ENCODE measurements around the gene DDX19B. TPM values are rescaled to one million over a fixed set of nuclear protein-coding genes. Genes with fewer than 3 reads are reported as not detected.
"Not testable (repeated sequence)": the region's sequence is repeated elsewhere in the genome, so short reads cannot be mapped to it uniquely, and the experiment has no call there.

DDX19B gene
- total and polyA plus RNA-seq, 12 donors = 22.1 to 55.7 (median 32.4) TPM

GRCh38 chr16:70289229-70290094 is 9.5 kb upstream of the DDX19B start, which contains the start of gene AARS1:
TSS of gene AARS1 (minus strand) at chr16:70289506. CDS start at chr16:70282763, 6,743 bp downstream.
- 0 to 10% (median 2%) methylated on average over 5 to 53 of the region's 53 CpGs for WGBS, 4 donors
- intact Hi-C loops (cut with DNase I) = loop anchor here in 1 of 2 donors (10.0 kb wide), 1 partner anchor 55 kb away; the partner anchor contains the start of gene DDX19A

GRCh38 chr16:70290949-70291519 is 8.0 kb upstream of the DDX19B start:
- Histone ChIP-seq H3K27ac (no peak overlapping the region), H3K4me3 (no peak overlapping the region), H3K9me3 (replicated peaks in 1 of 3) (no peaks in the 10 kb centered on the region), H3K27me3 (no peaks in the 10 kb centered on the region), H3K4me1 (replicated peaks in 1 of 2) (peaks cover 9 to 11% of the 10 kb centered on the region in 2 donors), H3K36me3 (replicated peaks in 1 of 2) (no peaks in the 10 kb centered on the region)
- DNase-seq = no peak
- intact Hi-C loops (cut with DNase I) = loop anchor here in 1 of 2 donors (10.0 kb wide), 1 partner anchor 54 kb away; the partner anchor contains the start of gene DDX19A
- TF ChIP-seq CTCF (IDR thresholded peaks at IDR 0.05) (no peak), POLR2A (IDR thresholded peaks at IDR 0.05) (no peak)

More at GRCh38 chr16:70289229-70290094, 9.5 kb upstream of the DDX19B start, which contains the start of gene AARS1:
- TF ChIP-seq POLR2A (IDR thresholded peaks at IDR 0.05) = peak; percentile 96 to 98
- TF ChIP-seq CTCF (IDR thresholded peaks at IDR 0.05) = peak in 1 of 6 experiments; percentile 12
- peak; percentile 97 to 99 (median 98) for DNase-seq
- Histone ChIP-seq H3K27ac (peak within 1 kb of the TSS; percentile 84 to 98 (median 93)), H3K4me1 (replicated peaks in 1 of 2) (peaks cover 9 to 11% of the 10 kb centered on the region in 2 donors), H3K4me3 (peak within 1 kb of the TSS; percentile 45 to 83 (median 74)), H3K9me3 (replicated peaks in 1 of 3) (no peaks in the 10 kb centered on the region), H3K27me3 (no peaks in the 10 kb centered on the region), H3K36me3 (replicated peaks in 1 of 2) (peaks cover 0 to 3% of the 10 kb centered on the region in 2 donors)

GRCh38 chr16:70292148-70292547 is 6.8 kb upstream of the DDX19B start:
- H3K36me3 ChIP-seq (replicated peaks in 1 of 2); DNase-seq; H3K27ac ChIP-seq; H3K4me3 ChIP-seq; H3K27me3 ChIP-seq; H3K9me3 ChIP-seq (replicated peaks in 1 of 3): not testable (repeated sequence)
- 92 to 94% (median 94%) methylated on average over 11 of the region's 11 CpGs for WGBS, 4 donors
- peaks cover 9 to 11% of the 10 kb centered on the region in 2 donors for H3K4me1 ChIP-seq (replicated peaks in 1 of 2)
- intact Hi-C loops (cut with DNase I) = loop anchor here in 1 of 2 donors (10.0 kb wide), 1 partner anchor 53 kb away; the partner anchor contains the start of gene DDX19A

GRCh38 chr16:70294385-70295025 is 4.5 kb upstream of the DDX19B start:
- DNase-seq = no peak
- H3K4me1 ChIP-seq (replicated peaks in 1 of 2) = peaks cover 0 to 5% of the 10 kb centered on the region in 2 donors
- no peak for TF ChIP-seq CTCF (IDR thresholded peaks at IDR 0.05)
- TF ChIP-seq POLR2A (IDR thresholded peaks at IDR 0.05) = no peak
- 86 to 90% (median 88%) methylated on average over 7 to 28 of the region's 28 CpGs for WGBS, 4 donors
- H3K4me3 ChIP-seq = no peak overlapping the region
- no peaks in the 10 kb centered on the region for H3K36me3 ChIP-seq (replicated peaks in 1 of 2)
- no peaks in the 10 kb centered on the region for H3K9me3 ChIP-seq (replicated peaks in 1 of 3)
- no peak overlapping the region for H3K27ac ChIP-seq
- intact Hi-C loops (cut with DNase I) = loop anchor here in 1 of 2 donors (10.0 kb wide), 1 partner anchor 50 kb away; the partner anchor contains the start of gene DDX19A
- no peaks in the 10 kb centered on the region for H3K27me3 ChIP-seq

All from adrenal gland (tissue), 12 donors.